NOMO-1 (cell line): ENCODE results near the gene UXT.

Source experiments
- DNase-seq, 2 experiments: peaks; one replicate each; lab custom pipeline; 2025; ENCODE audit not compliant: unreplicated experiment in 2 of 2; lab: John Stamatoyannopoulos, UW

UXT gene

GRCh38 chrX:47649781-47650163 is 9.2 kb downstream of the UXT start:
- DNase-seq: no peak

DNA sequence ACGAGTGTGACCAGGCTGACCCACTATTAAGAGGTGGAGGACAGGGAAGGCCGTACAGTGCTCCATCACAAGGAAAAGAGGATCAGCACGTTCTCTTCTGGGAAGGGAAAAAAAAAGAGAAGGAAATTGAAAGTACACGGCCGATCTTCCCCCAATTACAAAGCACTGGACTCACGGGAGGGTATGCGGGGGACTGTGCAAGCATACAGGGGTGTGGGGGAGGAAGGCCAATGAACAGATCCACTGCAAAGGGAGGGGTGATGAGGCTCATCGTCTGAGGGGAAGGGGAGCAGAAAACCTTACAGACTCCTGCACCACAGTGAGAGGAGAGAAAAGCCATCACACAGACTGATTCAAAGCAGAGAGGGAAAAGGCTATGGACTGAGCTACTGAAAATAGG is 9.7 kb downstream of the UXT start:
- no peak for DNase-seq

- no peak for DNase-seq
Observed at GRCh38 chrX:47648376-47648775, 10.6 kb downstream of the UXT start.

- no peak for DNase-seq
Observed at GRCh38 chrX:47646636-47647035, 12.3 kb downstream of the UXT start.

- DNase-seq: no peak
Observed at GRCh38 chrX:47645530-47645929, 13.4 kb downstream of the UXT start.

DNA sequence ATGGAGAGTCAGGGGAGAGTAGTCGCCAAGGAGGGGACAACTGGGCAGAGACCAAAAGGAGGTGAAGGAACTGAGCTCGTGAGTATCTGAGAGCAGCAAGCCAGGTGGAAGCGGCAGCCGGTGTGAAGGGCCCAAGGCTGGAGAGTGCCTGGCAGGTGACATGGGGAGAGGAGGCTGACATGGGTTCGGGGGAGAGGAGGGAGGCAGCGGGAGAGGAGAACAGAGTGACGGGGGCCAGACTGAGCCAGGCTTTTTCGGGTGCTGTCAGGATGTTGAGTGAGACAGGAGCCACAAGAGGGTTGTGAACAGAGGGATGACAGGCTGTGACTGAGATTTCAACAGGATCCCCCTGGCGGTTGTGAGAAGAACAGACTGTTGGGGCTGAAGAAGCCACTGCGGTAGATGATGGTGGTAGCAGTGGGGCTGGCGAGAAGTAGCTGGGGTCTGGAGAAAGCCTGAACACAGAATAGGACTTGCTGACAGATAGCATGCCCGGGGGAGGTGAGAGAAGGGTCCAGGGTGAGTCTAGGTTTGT is 14.4 kb downstream of the UXT start:
- no peak for DNase-seq

- DNase-seq: peak in 1 of 2 experiments; percentile 28
Observed at GRCh38 chrX:47643926-47644325, 15.1 kb downstream of the UXT start.

- DNase-seq: no peak
Observed at GRCh38 chrX:47638816-47639215, 20.2 kb downstream of the UXT start.

DNA sequence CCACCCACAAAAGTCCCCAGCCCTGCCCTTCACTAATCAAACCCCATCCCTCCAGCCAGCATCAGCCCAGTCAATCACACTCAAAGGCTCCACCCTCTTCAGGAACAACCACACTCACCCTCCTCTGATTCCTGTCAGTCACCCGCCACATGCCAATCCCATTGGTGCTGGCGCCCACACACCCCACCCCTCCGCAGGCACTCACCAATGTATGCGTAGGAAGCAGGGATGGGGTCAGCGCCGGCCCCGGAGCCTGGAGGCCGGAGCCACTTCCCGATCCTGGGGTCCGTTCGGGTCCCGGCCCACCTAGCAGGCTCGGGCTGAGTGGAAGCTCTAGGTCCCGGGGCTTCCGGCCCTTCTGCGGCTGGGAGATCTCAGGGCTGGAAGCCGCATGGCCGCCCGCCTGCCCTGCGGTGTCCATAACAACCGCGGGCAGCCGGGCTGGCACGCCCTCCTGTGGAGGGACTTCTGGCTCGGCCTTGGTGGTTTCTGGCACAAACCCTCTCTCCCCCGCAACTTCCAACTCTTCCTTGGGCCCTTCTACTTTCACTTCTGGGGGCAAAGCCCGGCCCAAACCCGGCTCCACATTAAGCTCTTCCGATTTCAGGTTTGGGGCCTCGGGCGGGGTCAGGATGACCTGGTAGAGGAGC is 21.3 kb downstream of the UXT start:
- no peak for DNase-seq

DNA sequence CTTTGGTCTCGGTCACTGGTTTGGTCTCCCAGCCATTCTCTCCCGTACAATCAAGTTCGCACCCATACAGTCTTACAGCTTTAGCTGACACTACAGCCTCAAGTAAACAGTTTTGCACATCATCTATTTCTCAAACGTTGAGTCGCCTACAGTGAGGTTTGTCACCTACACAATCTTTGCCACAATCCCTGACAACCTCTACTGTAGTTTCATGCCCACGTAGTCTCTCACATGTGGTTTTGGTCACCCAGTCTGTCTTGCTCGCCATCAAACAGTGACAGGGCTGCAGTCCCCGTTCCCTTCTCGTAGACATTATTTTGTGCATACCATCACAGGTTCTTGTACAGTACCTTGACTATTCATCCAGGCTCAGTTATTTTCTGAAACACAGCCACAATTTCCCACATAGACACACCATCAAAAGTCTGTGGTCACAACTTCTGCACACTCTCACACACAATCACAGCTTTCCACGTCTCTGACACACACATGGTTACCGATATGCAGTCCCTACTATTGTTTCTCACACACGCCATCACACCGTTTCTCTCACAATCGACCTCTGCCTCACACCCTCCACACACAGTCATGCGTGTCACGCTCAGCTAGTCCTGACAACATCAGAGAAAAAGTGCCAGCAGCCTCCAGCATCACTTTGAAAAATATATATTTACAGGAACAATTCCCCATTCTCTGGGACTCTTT is 24.0 kb downstream of the UXT start:
- DNase-seq: no peak

DNA sequence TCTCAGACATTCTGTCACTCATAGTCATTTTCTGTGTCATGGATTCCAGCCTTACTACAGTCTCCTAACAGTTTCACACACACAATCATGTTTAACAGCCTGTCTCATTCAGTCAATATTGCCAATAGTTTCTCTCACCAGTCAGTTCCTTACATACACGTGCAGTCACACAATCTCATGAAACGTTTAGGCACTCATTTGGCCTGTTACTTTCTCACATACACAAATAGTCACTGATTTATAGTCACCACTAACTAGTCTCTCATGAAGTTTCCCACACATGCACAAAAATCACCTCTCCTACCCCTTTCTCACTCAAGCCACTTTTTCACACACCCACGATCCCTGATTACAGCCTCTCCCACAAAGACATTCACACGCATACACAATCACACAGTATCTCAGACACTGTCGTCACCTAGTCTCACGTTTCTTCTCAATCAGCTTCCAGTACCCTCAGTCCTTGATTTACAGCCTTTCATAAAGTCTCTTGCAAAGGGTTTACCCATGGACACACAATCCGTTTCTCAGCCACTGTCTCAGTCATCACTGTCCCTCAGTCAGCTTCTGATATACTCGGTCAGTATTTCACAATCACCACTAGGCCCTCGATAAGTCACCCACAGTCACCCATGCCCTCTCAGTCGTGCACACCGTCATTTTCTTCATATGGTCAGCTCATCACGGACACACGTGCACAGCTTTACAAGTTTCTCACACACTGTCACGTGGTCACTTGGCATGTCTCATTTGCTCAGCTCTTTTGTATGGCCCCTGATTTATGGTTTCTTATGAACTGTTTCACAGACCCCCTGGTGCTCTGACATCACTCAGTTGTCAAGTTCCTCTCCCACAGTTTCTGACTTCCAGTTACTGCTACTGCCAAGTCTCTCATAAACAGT is 25.0 kb downstream of the UXT start:
- peak in 1 of 2 experiments; percentile 17 for DNase-seq

DNA sequence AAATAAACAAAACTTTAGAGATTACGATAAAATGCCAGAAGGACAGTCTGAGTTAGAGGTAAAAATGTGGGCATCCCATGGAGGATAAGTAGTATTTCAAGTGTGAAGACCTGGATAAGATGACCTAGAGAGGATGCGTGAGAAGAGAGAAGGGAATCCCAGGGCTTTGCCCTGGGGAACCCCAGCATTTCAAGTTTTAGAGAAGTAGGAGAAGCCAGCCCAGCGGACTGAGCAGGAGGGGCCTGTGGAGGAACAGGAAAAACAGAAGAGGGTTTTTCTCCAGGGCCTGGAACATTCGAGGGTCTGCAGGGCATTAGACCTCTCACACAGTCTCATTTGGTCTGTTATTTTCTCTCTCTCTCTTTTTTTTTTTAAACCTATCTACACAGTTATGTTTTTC is 26.3 kb downstream of the UXT start:
- no peak for DNase-seq

- DNase-seq: no peak
Observed at GRCh38 chrX:47631676-47632075, 27.3 kb downstream of the UXT start.

GRCh38 chrX:47629419-47630200 is 29.4 kb downstream of the UXT start, which contains the start of gene CFP:
Gene CFP (minus strand): TSS chrX:47629930. CDS start chrX:47629844, 86 bp downstream.
- peak; percentile 42 to 54 for DNase-seq

GRCh38 chrX:47628982-47629381 is 30.0 kb downstream of the UXT start:
- peak in 1 of 2 experiments; percentile 15 for DNase-seq

- no peak for DNase-seq
Observed at GRCh38 chrX:47625365-47625764, 33.6 kb downstream of the UXT start.

GRCh38 chrX:47623540-47624027 is 35.4 kb downstream of the UXT start:
- no peak for DNase-seq

DNA sequence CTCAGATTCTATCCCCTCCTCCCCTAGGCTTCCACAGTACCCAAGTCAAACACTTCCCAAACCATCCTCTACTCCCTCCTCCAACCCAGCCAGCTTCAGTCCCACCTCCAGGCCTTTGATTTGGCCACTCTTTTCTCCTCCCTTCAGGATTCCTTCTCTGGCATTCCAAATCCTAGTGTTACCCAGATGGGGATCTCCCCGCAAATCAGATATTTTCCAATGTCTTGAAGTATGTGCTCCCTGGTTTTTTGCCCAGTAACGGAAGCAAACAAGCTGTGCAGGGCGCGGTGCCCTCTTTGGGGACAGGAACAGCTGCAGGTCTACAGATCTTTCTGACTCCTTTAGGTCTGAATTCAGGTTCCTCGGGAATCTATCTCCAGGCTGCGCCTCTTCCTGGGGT is 37.1 kb downstream of the UXT start:
- no peak for DNase-seq

DNA sequence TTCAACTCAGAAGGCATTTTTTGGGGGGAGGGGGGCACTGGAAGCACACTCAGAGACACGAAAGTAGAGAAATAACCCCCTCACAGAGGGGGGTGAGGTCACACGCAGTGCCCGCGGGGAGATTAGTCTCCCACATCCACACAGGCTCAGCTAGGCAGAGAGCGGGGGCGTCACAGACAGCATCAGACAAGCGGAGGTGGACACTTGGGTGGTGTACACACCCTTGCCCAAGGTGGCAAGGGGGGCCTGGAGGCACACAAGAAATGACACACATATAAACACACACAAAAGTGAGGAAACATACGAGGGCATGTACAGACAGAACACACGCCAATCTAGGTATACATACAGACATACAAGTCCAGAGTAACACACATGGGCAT is 38.7 kb downstream of the UXT start:
- no peak for DNase-seq
